BJ (cell line): ENCODE results near the gene CDH16. TPM values are rescaled to one million over a fixed set of nuclear protein-coding genes. Genes with fewer than 3 reads are reported as not detected.
"Not testable (repeated sequence)": the region's sequence is repeated elsewhere in the genome, so short reads cannot be mapped to it uniquely, and the experiment has no call there.

Experiments used
- CTCF ChIA-PET: fragments of 350-600 bp; formaldehyde crosslinking; extraction: SDS; loops from one replicate; lab custom pipeline; 2021; ENCODE audit warnings: antibody characterized with exemption, inconsistent platforms; lab: Yijun Ruan, JAX
- POLR2A ChIA-PET: fragments of 300-600 bp; sonication (Branson Sonifier 250); formaldehyde crosslinking; extraction: SDS; loops from one replicate; lab custom pipeline; 2021; ENCODE audit warnings: antibody characterized with exemption; lab: Charles Lee
- DNase-seq: peaks from one replicate; pipeline ENCODE4 v3.0.0-alpha.2; 2011; ENCODE audit warnings: low read depth
- H3K27me3 ChIP-seq: 2 replicates; pipeline ENCODE4 v1.6.0; 2011; ENCODE audit warnings: low read length; ENCODE audit not compliant: control insufficient read depth, insufficient read depth
- H3K36me3 ChIP-seq: 2 replicates; pipeline ENCODE4 v1.5.1; 2011; ENCODE audit warnings: low read length; ENCODE audit not compliant: control insufficient read depth, insufficient read depth
- H3K4me3 ChIP-seq: 2 replicates; pipeline ENCODE4 v1.5.1; 2011; ENCODE audit warnings: low read depth, mild to moderate bottlenecking, control low read depth, low read length
- CTCF ChIP-seq: IDR thresholded peaks from 2 replicates; pipeline ENCODE4 v1.5.1; 2011; ENCODE audit warnings: low read depth, mild to moderate bottlenecking, control low read depth, inconsistent platforms, low read length, moderate library complexity; ENCODE audit not compliant: insufficient read depth
- polyA plus RNA-seq: library from polyadenylated mRNA; depleted of rRNA; stranded (reverse); fragments of >200 nt; gene quantifications from 2 replicates; pipeline ENCODE4 v1.2.3, GENCODE V29; 2011

The CDH16 gene
- polyA plus RNA-seq, 1 experiment = not detected

DNA sequence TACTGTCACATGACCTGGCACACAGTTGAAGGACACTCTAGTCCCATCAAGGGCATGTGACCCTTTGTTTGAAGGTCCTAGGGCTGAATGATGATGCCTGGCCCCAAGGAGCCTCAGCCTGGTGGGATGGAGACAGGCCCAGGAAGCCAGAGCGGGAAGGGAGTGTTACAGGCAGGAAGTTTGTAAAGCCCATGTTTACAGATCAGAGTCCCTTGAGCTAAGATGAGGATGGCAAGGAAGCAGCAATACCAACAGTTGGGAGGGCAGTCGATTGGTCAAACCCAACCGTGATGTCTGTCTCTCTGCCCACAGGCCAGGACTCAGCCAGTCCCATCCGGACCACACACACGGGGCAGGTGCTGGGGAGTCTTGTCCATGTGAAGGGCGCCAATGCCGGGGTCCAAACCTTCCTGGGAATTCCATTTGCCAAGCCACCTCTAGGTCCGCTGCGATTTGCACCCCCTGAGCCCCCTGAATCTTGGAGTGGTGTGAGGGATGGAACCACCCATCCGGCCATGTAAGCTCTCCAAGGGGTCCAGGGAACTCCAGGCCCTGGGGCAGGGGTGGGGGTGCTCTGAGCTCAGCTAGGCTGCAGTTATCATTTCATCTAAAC lies 19.1 kb upstream of the CDH16 start:
- no peaks in the 10 kb centered on the region for H3K27me3 ChIP-seq
- TF ChIP-seq CTCF = no peak
- DNase-seq = no peak
- H3K36me3 ChIP-seq = peaks cover 34% of the 10 kb centered on the region
- CTCF ChIA-PET = interaction anchor here (0.7 to 1.3 kb wide), 3 partner anchors 10 kb away, joined by 3 to 6 read pairs (median 4); no protein-coding TSS in a partner anchor
- H3K4me3 ChIP-seq = no peak overlapping the region
- POLR2A ChIA-PET = no interaction called here

- ChIA-PET POLR2A (no interaction called here), CTCF (interaction anchor here (0.6 to 1.5 kb wide), 4 partner anchors 10 to 160 kb away, joined by 3 to 4 read pairs (median 4); no protein-coding TSS in a partner anchor)
- Histone ChIP-seq H3K4me3 (no peak overlapping the region), H3K27me3 (no peaks in the 10 kb centered on the region), H3K36me3 (peaks cover 35% of the 10 kb centered on the region)
- DNase-seq = no peak
- TF ChIP-seq CTCF = no peak
These were observed 18.3 kb upstream of the CDH16 start for GRCh38 chr16:66936889-66937554.

DNA sequence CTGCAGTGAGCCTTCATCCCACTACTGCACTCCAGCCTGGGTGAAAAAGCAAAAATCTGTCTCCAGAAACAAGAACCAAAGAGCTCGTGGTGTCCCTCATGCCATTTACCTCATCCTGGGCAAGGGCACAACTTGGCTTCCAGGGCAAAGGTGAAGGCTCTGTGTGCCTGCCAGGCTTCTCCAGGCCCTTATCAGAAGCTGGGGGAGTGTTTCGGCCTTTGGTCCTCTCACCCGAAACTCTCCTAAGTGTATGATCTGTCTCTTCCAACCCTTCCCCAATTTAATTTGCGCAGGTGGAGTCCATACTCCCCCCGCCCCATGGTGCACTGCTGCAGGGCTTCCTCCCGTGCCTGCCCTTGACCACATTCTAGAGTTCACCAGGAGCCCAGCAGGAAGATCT lies 17.8 kb upstream of the CDH16 start:
- no peak for DNase-seq
- Histone ChIP-seq H3K4me3 (no peak overlapping the region), H3K36me3 (peaks cover 31% of the 10 kb centered on the region), H3K27me3 (no peaks in the 10 kb centered on the region)
- TF ChIP-seq CTCF = no peak
- CTCF ChIA-PET = interaction anchor here (0.7 to 1.9 kb wide), 4 partner anchors 11 to 41 kb away, joined by 3 to 6 read pairs (median 4); no protein-coding TSS in a partner anchor
- POLR2A ChIA-PET = no interaction called here

DNA sequence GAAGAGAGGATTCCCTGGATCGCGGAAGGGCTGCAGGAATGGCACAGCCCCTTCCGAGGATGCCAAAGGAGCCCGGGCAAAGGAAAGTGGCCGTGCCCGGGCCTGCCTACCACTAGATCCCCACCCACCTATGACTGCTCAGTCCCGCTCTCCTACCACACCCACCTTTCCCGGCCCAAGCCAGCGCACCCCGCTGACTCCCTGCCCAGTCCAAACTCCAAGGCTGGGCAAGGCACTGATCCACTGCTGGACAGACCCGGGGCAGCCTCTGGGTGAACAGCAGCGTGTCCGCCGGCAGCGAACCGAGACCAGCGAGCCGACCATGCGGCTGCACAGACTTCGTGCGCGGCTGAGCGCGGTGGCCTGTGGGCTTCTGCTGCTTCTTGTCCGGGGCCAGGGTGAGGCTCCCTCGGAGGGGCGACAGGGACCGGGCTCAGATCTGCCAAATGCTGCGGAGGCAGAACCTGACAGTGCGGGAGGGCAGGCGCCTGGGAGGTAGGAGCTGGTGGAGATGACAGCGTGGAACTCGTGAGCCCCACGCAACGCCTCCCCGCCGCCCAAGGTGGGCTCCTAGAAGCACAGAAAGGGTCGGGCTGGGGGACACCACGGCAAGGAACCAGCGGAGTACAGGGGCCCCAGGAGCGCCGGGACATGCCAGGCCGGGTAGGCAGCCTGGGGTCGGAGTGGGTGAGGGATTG lies 16.8 kb upstream of the CDH16 start, which contains the start of gene CES2:
Gene CES2, plus strand, starts transcription at position 203 of the 698 bp plus-strand sequence. Its CDS starts 120 bp downstream, at position 323.
- DNase-seq = no peak
- peaks cover 23% of the 10 kb centered on the region for H3K36me3 ChIP-seq
- CTCF ChIA-PET = interaction anchor here (1.0 to 1.9 kb wide), 2 partner anchors 12 to 40 kb away, joined by 3 to 6 read pairs; no protein-coding TSS in a partner anchor
- TF ChIP-seq CTCF = no peak
- H3K4me3 ChIP-seq = peak within 1 kb of the TSS; percentile 74
- POLR2A ChIA-PET = no interaction called here
- no peaks in the 10 kb centered on the region for H3K27me3 ChIP-seq

- CTCF ChIA-PET = interaction anchor here (1.5 to 1.9 kb wide), 2 partner anchors 19 to 40 kb away, joined by 3 to 6 read pairs; no protein-coding TSS in a partner anchor
These were observed 16.2 kb upstream of the CDH16 start for GRCh38 chr16:66934839-66935313.

More at GRCh38 chr16:66934839-66935313, 16.2 kb upstream of the CDH16 start:
- DNase-seq, H3K27me3 ChIP-seq, POLR2A ChIA-PET: not testable (repeated sequence)
- peaks cover 21% of the 10 kb centered on the region for H3K36me3 ChIP-seq
- peak overlapping the region; percentile 74 for H3K4me3 ChIP-seq
